ENCODE results near the gene ZYX. TPM values are rescaled to one million over a fixed set of nuclear protein-coding genes. Genes with fewer than 3 reads are reported as not detected.

ZYX gene
- total RNA-seq, 1 donor from 2014 or later = 107 TPM

- Mint-ChIP-seq H3K36me3 (peaks cover 7% of the 10 kb centered on the region), H3K4me3 (no peak overlapping the region), H3K27me3 (peaks cover 42% of the 10 kb centered on the region), H3K4me1 (ENCODE audit: unreplicated experiment) (peaks cover 9% of the 10 kb centered on the region), H3K9me3 (no peaks in the 10 kb centered on the region), H3K27ac (no peak overlapping the region)
- DNase-seq (ENCODE audit: extremely low spot score, unreplicated experiment) = no peak
- TF ChIP-seq CTCF (conservative IDR thresholded peaks at IDR 0.05) = no peak
These were observed 26.8 kb upstream of the ZYX start for GRCh38 chr7:143354376-143354775.

GRCh38 chr7:143354965-143355364 lies 26.2 kb upstream of the ZYX start:
- no peak for DNase-seq (ENCODE audit: extremely low spot score, unreplicated experiment)
- H3K36me3 Mint-ChIP-seq = peaks cover 8% of the 10 kb centered on the region
- no peak overlapping the region for H3K4me3 Mint-ChIP-seq
- H3K27ac Mint-ChIP-seq = no peak overlapping the region
- H3K4me1 Mint-ChIP-seq (ENCODE audit: unreplicated experiment) = peaks cover 9% of the 10 kb centered on the region
- H3K27me3 Mint-ChIP-seq = peaks cover 42% of the 10 kb centered on the region
- no peaks in the 10 kb centered on the region for H3K9me3 Mint-ChIP-seq
- no peak for TF ChIP-seq CTCF (conservative IDR thresholded peaks at IDR 0.05)

GRCh38 chr7:143355450-143356385 lies 25.4 kb upstream of the ZYX start:
- Mint-ChIP-seq H3K36me3 (peaks cover 8% of the 10 kb centered on the region), H3K27ac (no peak overlapping the region), H3K9me3 (no peaks in the 10 kb centered on the region), H3K4me3 (no peak overlapping the region), H3K27me3 (peaks cover 49% of the 10 kb centered on the region), H3K4me1 (ENCODE audit: unreplicated experiment) (peaks cover 13% of the 10 kb centered on the region)
- TF ChIP-seq CTCF (conservative IDR thresholded peaks at IDR 0.05) = no peak
- no peak for DNase-seq (ENCODE audit: extremely low spot score, unreplicated experiment)

GRCh38 chr7:143356414-143357050 lies 24.6 kb upstream of the ZYX start:
- no peaks in the 10 kb centered on the region for H3K9me3 Mint-ChIP-seq
- TF ChIP-seq CTCF (conservative IDR thresholded peaks at IDR 0.05) = no peak
- peaks cover 8% of the 10 kb centered on the region for H3K36me3 Mint-ChIP-seq
- H3K27ac Mint-ChIP-seq = no peak overlapping the region
- peaks cover 13% of the 10 kb centered on the region for H3K4me1 Mint-ChIP-seq (ENCODE audit: unreplicated experiment)
- DNase-seq (ENCODE audit: extremely low spot score, unreplicated experiment) = no peak
- H3K27me3 Mint-ChIP-seq = peaks cover 53% of the 10 kb centered on the region
- no peak overlapping the region for H3K4me3 Mint-ChIP-seq

- TF ChIP-seq CTCF (conservative IDR thresholded peaks at IDR 0.05) = no peak
- no peak for DNase-seq (ENCODE audit: extremely low spot score, unreplicated experiment)
- H3K4me3 Mint-ChIP-seq = no peak overlapping the region
- peaks cover 58% of the 10 kb centered on the region for H3K27me3 Mint-ChIP-seq
- H3K4me1 Mint-ChIP-seq (ENCODE audit: unreplicated experiment) = peaks cover 4% of the 10 kb centered on the region
- no peak overlapping the region for H3K27ac Mint-ChIP-seq
- H3K9me3 Mint-ChIP-seq = no peaks in the 10 kb centered on the region
- peaks cover 8% of the 10 kb centered on the region for H3K36me3 Mint-ChIP-seq
These were observed 22.5 kb upstream of the ZYX start for GRCh38 chr7:143358626-143359025.
